Retinal pigment epithelial cell (primary cell): ENCODE measurements around the gene RCL1.

Experiments used
- DNase-seq: peaks from one replicate; pipeline ENCODE4 v3.0.0-alpha.2; 2010; ENCODE audit warnings: low read depth
- H3K4me3 ChIP-seq: 2 replicates; pipeline ENCODE4 v1.5.1; 2011; ENCODE audit warnings: mild to moderate bottlenecking, low read length, control low read depth, moderate library complexity
- CTCF ChIP-seq: conservative IDR thresholded peaks from 2 replicates; pipeline ENCODE4 v1.5.1; 2011; ENCODE audit warnings: low read depth, low read length, control low read depth, inconsistent platforms

RCL1 gene

DNA sequence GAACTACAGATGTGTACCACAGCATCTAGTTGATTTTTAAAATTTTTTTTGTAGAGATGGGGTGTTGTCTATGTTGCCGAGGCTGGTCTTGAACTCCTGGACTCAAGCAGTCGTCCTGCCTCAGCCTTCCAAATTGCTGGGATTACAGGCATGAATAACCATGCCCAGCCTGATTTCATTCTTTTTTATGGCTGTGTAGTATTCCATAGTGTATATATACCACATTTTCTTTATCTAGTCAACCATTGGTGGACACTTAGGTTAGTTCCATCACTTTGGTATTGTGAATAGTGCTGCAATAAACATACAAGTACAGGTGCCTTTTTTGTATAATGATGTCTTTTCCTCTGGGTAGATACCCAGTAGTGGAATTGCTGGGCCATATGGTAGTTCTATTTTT, 3.8 kb downstream of the RCL1 start:
- TF ChIP-seq CTCF, result no peak
- no peak overlapping the region for H3K4me3 ChIP-seq
- no peak for DNase-seq

GRCh38 chr9:4796988-4797853, 4.5 kb downstream of the RCL1 start:
- no peak overlapping the region for H3K4me3 ChIP-seq
- DNase-seq, result no peak
- TF ChIP-seq CTCF, result peak; percentile 90

GRCh38 chr9:4797854-4798150, 5.1 kb downstream of the RCL1 start:
- DNase-seq, result no peak
- TF ChIP-seq CTCF, result no peak
- no peak overlapping the region for H3K4me3 ChIP-seq

DNA sequence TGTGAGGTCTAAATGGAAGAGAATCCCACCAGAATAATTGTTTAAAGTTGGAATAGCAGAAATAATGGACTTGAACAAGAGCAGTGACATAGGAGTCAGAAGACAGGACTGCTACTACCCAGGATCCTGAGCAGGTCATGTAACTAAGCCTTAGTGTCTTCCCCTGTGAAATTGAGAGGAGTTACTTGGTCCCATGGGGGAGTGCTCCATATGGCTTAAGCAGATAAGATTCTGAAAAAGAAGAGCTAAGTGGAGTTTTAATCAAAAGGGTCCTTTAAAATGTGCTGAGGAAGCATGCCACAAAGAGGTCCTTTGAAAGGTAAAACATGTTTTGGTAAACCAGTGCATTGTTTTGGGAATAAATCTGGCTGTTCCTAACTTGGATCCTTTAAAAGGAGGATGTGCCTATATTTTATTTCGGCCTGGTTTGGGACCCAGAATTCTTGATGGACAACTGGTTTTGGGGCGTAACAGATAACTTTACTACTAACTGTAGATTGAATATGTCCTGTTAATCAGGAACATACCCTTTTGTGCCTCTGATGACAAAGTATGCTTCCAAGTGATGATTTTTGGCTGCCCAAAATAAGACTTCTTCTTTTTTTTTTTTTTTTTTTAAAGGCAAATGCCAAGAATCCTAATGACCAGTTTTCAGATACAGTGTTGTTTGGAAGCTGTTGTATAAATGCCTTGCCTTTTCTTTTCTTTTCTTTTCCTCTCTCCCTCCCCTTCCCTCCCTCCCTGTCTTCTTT, 5.7 kb downstream of the RCL1 start:
- no peak overlapping the region for H3K4me3 ChIP-seq
- TF ChIP-seq CTCF, result no peak
- DNase-seq, result no peak

- TF ChIP-seq CTCF, result no peak
- DNase-seq, result no peak
- H3K4me3 ChIP-seq, result no peak overlapping the region
These were observed 6.3 kb downstream of the RCL1 start for GRCh38 chr9:4799033-4799430.

GRCh38 chr9:4799775-4800174, 7.0 kb downstream of the RCL1 start:
- no peak for DNase-seq
- no peak for TF ChIP-seq CTCF
- no peak overlapping the region for H3K4me3 ChIP-seq

DNA sequence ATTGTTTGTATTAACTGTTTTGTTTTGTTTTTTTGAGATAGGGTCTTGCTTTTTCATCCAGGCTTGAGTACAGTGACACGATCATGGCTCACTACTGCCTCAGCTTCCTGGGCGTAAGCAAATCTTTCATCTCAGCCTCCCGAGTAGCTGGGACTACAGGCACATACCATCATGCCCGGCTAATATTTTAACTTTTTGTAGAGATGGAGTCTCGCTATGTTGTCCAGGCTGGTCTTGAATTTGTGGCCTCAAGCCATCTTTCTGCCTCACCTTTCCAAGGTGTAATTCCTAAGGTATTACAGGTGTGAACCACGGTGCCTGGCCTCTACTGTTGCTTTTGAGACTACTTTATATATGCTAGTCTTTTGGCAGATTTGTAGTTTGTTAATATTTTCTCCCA, 8.4 kb downstream of the RCL1 start:
- no peak overlapping the region for H3K4me3 ChIP-seq
- TF ChIP-seq CTCF, result no peak
- no peak for DNase-seq
